Endothelial cell (in vitro differentiated cells): ENCODE data around the gene DBN1. TPM values are rescaled to one million over a fixed set of nuclear protein-coding genes. Genes with fewer than 3 reads are reported as not detected.

Experiments
- DNase-seq: peaks from one replicate; pipeline ENCODE4 v3.0.0; 2021; ENCODE audit warnings: low spot score
- H3K27ac Mint-ChIP-seq: one replicate; pipeline ENCODE4 v1.8.0; 2021; ENCODE audit warnings: mixed read lengths, inconsistent platforms; ENCODE audit not compliant: unreplicated experiment
- H3K27me3 Mint-ChIP-seq: one replicate; pipeline ENCODE4 v1.8.0; 2021; ENCODE audit warnings: mild to moderate bottlenecking, moderate library complexity, mixed read lengths, inconsistent platforms; ENCODE audit not compliant: unreplicated experiment
- H3K36me3 Mint-ChIP-seq: one replicate; pipeline ENCODE4 v1.8.0; 2021; ENCODE audit warnings: mild to moderate bottlenecking, low read depth, mixed read lengths, inconsistent platforms; ENCODE audit not compliant: unreplicated experiment
- H3K4me1 Mint-ChIP-seq: one replicate; pipeline ENCODE4 v1.8.0; 2021; ENCODE audit warnings: mild to moderate bottlenecking, mixed read lengths, inconsistent platforms; ENCODE audit not compliant: unreplicated experiment
- H3K4me3 Mint-ChIP-seq: one replicate; pipeline ENCODE4 v1.8.0; 2021; ENCODE audit warnings: mild to moderate bottlenecking, mixed read lengths, inconsistent platforms; ENCODE audit not compliant: unreplicated experiment
- H3K9me3 Mint-ChIP-seq: one replicate; pipeline ENCODE4 v1.8.0; 2021; ENCODE audit warnings: mixed read lengths, inconsistent platforms; ENCODE audit not compliant: unreplicated experiment
- CTCF ChIP-seq: fragments of 200-600 bp; sonication (generic); IDR thresholded peaks from one replicate; pipeline ENCODE4 v1.5.0; 2021; ENCODE audit warnings: antibody characterized with exemption; ENCODE audit not compliant: unreplicated experiment
- total RNA-seq: library from RNA; stranded (reverse); fragmentation: NEBNext Ultra II Directional; extraction: Animal tissue kit (Norgen Biotek cat#: 25700); gene quantifications from one replicate; pipeline ENCODE4 v1.2.1, GENCODE V29; 2021; ENCODE audit not compliant: unreplicated experiment

The DBN1 gene
- total RNA-seq, 1 donor from 2014 or later = 315 TPM

DNA sequence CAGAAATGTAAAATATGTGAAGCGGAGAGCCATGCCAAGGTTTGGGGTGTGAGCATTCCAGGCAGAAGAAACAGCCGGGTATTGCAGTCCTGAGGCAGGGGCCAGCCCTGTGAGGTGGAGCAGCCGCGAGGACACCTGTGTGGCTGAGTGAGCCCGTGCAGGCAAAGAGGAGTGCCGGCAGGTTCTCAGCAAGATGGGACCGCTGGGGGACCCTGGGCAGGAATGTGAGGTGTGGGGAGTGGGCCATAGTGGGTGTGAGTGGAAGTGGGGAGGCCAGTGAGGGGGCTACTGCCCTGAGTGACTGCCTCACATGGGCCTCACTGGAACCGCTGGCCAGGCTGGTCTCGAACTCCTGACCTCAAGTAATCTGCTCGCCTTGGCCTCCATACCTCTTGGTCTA is 35.0 kb downstream of the DBN1 start:
- TF ChIP-seq CTCF = no peak
- Mint-ChIP-seq H3K9me3 (no peaks in the 10 kb centered on the region), H3K4me3 (no peak overlapping the region), H3K36me3 (peaks cover 31% of the 10 kb centered on the region), H3K27ac (no peak overlapping the region), H3K27me3 (peaks cover 21% of the 10 kb centered on the region), H3K4me1 (no peaks in the 10 kb centered on the region)
- DNase-seq = no peak

DNA sequence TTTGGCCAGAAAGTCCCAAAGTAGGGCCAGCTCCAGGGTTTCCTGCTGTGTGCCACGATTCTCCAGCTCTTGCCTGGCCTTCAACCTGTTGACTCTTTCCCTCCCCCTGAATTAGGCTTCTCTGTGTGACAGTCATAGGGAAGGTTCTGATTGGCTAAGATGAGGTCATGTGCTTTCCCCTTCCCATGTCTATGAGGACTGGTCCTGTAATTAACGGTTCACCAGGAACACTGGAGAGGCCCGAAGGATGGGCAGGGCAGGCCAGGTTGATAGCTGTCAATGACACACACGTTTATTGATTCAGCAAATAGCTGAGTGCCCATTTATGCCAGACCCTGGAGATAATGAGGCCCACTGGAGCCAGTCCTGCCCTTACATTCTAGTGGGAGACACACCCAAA is 35.8 kb downstream of the DBN1 start:
- DNase-seq = no peak
- no peaks in the 10 kb centered on the region for H3K9me3 Mint-ChIP-seq
- H3K4me3 Mint-ChIP-seq = no peak overlapping the region
- no peak for TF ChIP-seq CTCF
- H3K36me3 Mint-ChIP-seq = peaks cover 31% of the 10 kb centered on the region
- H3K27ac Mint-ChIP-seq = no peak overlapping the region
- H3K27me3 Mint-ChIP-seq = peaks cover 18% of the 10 kb centered on the region
- H3K4me1 Mint-ChIP-seq = no peaks in the 10 kb centered on the region

- Mint-ChIP-seq H3K4me1 (no peaks in the 10 kb centered on the region), H3K27ac (no peak overlapping the region), H3K4me3 (no peak overlapping the region), H3K9me3 (no peaks in the 10 kb centered on the region), H3K36me3 (peaks cover 26% of the 10 kb centered on the region), H3K27me3 (peaks cover 16% of the 10 kb centered on the region)
- TF ChIP-seq CTCF = no peak
- DNase-seq = no peak
Observed at GRCh38 chr5:177435847-177436536, 37.4 kb downstream of the DBN1 start.

GRCh38 chr5:177434942-177435738 is 38.3 kb downstream of the DBN1 start:
- Mint-ChIP-seq H3K4me1 (no peaks in the 10 kb centered on the region), H3K36me3 (peaks cover 26% of the 10 kb centered on the region), H3K27me3 (peaks cover 16% of the 10 kb centered on the region), H3K27ac (no peak overlapping the region), H3K4me3 (no peak overlapping the region), H3K9me3 (no peaks in the 10 kb centered on the region)
- no peak for TF ChIP-seq CTCF
- DNase-seq = no peak

- H3K36me3 Mint-ChIP-seq = peaks cover 20% of the 10 kb centered on the region
- no peak for DNase-seq
- H3K4me3 Mint-ChIP-seq = no peak overlapping the region
- TF ChIP-seq CTCF = no peak
- H3K4me1 Mint-ChIP-seq = no peaks in the 10 kb centered on the region
- no peak overlapping the region for H3K27ac Mint-ChIP-seq
- H3K27me3 Mint-ChIP-seq = peaks cover 15% of the 10 kb centered on the region
- no peaks in the 10 kb centered on the region for H3K9me3 Mint-ChIP-seq
Observed at GRCh38 chr5:177434437-177434836, 39.0 kb downstream of the DBN1 start.
